ENCODE measurements around the gene SFSWAP.
"Not testable (repeated sequence)": the region's sequence is repeated elsewhere in the genome, so short reads cannot be mapped to it uniquely, and the experiment has no call there.

SFSWAP gene

GRCh38 chr12:131759176-131759575 is 48.3 kb downstream of the SFSWAP start:
- no peak for DNase-seq (ENCODE audit: low read depth)

GRCh38 chr12:131761638-131762037 is 50.7 kb downstream of the SFSWAP start:
- no peak for DNase-seq (ENCODE audit: low read depth)

GRCh38 chr12:131764738-131765137 is 53.8 kb downstream of the SFSWAP start:
- DNase-seq (ENCODE audit: low read depth) = no peak

- no peak for DNase-seq (ENCODE audit: low read depth)
Measured at GRCh38 chr12:131765961-131766360, 55.1 kb downstream of the SFSWAP start.

GRCh38 chr12:131766382-131767107 is 55.7 kb downstream of the SFSWAP start:
- no peak for DNase-seq (ENCODE audit: low read depth)

- DNase-seq (ENCODE audit: low read depth) = no peak
Measured at GRCh38 chr12:131770120-131770519, 59.2 kb downstream of the SFSWAP start.

GRCh38 chr12:131771965-131772364 is 61.1 kb downstream of the SFSWAP start:
- no peak for DNase-seq (ENCODE audit: low read depth)

GRCh38 chr12:131773582-131774221 is 62.8 kb downstream of the SFSWAP start:
- no peak for DNase-seq (ENCODE audit: low read depth)

GRCh38 chr12:131774576-131775391 is 63.9 kb downstream of the SFSWAP start:
- DNase-seq (ENCODE audit: low read depth) = no peak

- no peak for DNase-seq (ENCODE audit: low read depth)
Measured at GRCh38 chr12:131775392-131776236, 64.7 kb downstream of the SFSWAP start.

GRCh38 chr12:131776237-131776889 is 65.5 kb downstream of the SFSWAP start:
- no peak for DNase-seq (ENCODE audit: low read depth)

- DNase-seq (ENCODE audit: low read depth) = not testable (repeated sequence)
Measured at GRCh38 chr12:131777269-131777668, 66.4 kb downstream of the SFSWAP start.

GRCh38 chr12:131779027-131779426 is 68.1 kb downstream of the SFSWAP start:
- no peak for DNase-seq (ENCODE audit: low read depth)

GRCh38 chr12:131782061-131782460 is 71.2 kb downstream of the SFSWAP start:
- DNase-seq (ENCODE audit: low read depth) = no peak

- DNase-seq (ENCODE audit: low read depth) = peak; percentile 37
Measured at GRCh38 chr12:131783915-131784541, 73.1 kb downstream of the SFSWAP start.

- DNase-seq (ENCODE audit: low read depth) = no peak
Measured at GRCh38 chr12:131784909-131785762, 74.2 kb downstream of the SFSWAP start.

GRCh38 chr12:131785763-131786330 is 75.0 kb downstream of the SFSWAP start:
- no peak for DNase-seq (ENCODE audit: low read depth)

- DNase-seq (ENCODE audit: low read depth) = no peak
Measured at GRCh38 chr12:131786331-131786730, 75.4 kb downstream of the SFSWAP start.

- DNase-seq (ENCODE audit: low read depth) = no peak
Measured at GRCh38 chr12:131787143-131787660, 76.3 kb downstream of the SFSWAP start.
